Measurements from ENCODE around the gene FOSB.

FOSB gene

DNA sequence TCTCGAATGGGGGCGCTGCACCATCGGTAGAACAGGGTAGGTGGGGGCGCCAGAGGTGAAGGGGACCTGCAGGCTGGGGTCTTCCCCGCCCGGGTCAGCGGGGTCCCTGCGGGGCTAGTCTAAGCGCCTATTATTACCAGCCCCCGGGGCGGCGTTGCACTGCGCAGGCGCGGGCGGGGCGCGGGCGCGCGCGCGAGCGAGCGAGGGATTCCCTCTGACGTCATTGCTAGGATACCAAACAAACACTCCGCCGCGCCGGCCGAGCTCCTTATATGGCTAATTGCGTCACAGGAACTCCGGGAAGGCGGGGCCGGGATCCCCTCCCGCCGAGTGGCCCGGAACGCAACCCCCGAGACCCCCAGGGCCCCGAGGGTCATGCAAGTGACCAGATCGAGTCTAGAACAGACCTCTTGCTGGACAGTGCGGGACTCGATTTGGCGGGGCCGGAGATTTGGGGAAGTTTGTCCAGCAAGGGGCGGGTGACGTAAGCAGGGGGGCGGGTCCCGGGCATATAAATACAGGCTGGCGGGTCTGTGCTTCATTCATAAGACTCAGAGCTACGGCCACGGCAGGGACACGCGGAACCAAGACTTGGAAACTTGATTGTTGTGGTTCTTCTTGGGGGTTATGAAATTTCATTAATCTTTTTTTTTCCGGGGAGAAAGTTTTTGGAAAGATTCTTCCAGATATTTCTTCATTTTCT is at the start of gene FOSB:
FOSB (plus strand) TSS at position 541 of the 703 bp plus-strand sequence. CDS start 591 bp downstream, outside the sequence.
- TF ChIP-seq TCF12 (IDR thresholded peaks at IDR 0.05; ENCODE audit: low read depth) (peak; percentile 72), CREB1 (IDR thresholded peaks at IDR 0.05; ENCODE audit: low read depth) (peak; percentile 95), EP300 (IDR thresholded peaks at IDR 0.05; ENCODE audit: borderline replicate concordance) (no peak), EGR1 (IDR thresholded peaks at IDR 0.05) (no peak), NFIC (IDR thresholded peaks at IDR 0.05) (no peak), CEBPB (IDR thresholded peaks at IDR 0.05) (peak; percentile 9; the same call in 1 of the 2 replicates), YY1 (IDR thresholded peaks at IDR 0.05; ENCODE audit: low read depth) (no peak), TAF1 (IDR thresholded peaks at IDR 0.05; ENCODE audit: low read depth) (peak; percentile 65; the same call in 1 of the 2 replicates), RAD21 (IDR thresholded peaks at IDR 0.05; ENCODE audit: low read depth) (no peak), ZBTB7A (IDR thresholded peaks at IDR 0.05; ENCODE audit: low read depth) (peak; percentile 72), TEAD4 (IDR thresholded peaks at IDR 0.05) (peak; percentile 57), FOXM1 (IDR thresholded peaks at IDR 0.05; ENCODE audit: borderline replicate concordance, low read depth) (no peak)
- TF ChIP-seq, protein P1, sequence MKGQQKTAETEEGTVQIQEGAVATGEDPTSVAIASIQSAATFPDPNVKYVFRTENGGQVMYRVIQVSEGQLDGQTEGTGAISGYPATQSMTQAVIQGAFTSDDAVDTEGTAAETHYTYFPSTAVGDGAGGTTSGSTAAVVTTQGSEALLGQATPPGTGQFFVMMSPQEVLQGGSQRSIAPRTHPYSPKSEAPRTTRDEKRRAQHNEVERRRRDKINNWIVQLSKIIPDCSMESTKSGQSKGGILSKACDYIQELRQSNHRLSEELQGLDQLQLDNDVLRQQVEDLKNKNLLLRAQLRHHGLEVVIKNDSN (IDR thresholded peaks at IDR 0.05) = no peak
- TF ChIP-seq, protein P2, sequence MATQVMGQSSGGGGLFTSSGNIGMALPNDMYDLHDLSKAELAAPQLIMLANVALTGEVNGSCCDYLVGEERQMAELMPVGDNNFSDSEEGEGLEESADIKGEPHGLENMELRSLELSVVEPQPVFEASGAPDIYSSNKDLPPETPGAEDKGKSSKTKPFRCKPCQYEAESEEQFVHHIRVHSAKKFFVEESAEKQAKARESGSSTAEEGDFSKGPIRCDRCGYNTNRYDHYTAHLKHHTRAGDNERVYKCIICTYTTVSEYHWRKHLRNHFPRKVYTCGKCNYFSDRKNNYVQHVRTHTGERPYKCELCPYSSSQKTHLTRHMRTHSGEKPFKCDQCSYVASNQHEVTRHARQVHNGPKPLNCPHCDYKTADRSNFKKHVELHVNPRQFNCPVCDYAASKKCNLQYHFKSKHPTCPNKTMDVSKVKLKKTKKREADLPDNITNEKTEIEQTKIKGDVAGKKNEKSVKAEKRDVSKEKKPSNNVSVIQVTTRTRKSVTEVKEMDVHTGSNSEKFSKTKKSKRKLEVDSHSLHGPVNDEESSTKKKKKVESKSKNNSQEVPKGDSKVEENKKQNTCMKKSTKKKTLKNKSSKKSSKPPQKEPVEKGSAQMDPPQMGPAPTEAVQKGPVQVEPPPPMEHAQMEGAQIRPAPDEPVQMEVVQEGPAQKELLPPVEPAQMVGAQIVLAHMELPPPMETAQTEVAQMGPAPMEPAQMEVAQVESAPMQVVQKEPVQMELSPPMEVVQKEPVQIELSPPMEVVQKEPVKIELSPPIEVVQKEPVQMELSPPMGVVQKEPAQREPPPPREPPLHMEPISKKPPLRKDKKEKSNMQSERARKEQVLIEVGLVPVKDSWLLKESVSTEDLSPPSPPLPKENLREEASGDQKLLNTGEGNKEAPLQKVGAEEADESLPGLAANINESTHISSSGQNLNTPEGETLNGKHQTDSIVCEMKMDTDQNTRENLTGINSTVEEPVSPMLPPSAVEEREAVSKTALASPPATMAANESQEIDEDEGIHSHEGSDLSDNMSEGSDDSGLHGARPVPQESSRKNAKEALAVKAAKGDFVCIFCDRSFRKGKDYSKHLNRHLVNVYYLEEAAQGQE (IDR thresholded peaks at IDR 0.05; ENCODE audit: low read depth) = no peak
- TF ChIP-seq, protein P3, sequence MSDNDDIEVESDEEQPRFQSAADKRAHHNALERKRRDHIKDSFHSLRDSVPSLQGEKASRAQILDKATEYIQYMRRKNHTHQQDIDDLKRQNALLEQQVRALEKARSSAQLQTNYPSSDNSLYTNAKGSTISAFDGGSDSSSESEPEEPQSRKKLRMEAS (IDR thresholded peaks at IDR 0.05) = peak; percentile 32; the same call in 1 of the 2 replicates

DNA sequence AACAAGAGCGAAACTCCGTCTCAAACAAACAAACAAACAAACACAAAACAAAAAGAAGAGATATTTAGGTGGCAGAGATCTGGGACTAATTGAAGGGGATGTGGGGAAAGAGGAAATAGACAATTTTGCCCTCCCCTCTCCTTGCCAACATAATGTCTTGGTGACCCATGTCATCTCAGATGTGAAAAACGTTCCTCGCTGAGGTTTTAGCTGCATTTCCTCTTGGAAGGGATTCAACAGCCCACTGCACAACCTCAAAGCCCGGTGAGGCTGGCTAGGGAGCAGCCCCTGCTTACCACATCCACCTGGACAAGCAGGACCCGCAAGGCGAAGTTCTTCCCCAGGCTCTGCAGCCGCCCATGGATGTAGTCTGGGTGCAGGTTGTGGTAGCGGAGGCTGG is 49.0 kb upstream of the FOSB start:
- no peak for TF ChIP-seq CEBPB (IDR thresholded peaks at IDR 0.05)
- no peak for TF ChIP-seq NFIC (IDR thresholded peaks at IDR 0.05)
- TF ChIP-seq TCF12 (IDR thresholded peaks at IDR 0.05; ENCODE audit: low read depth) = no peak
- no peak for TF ChIP-seq YY1 (IDR thresholded peaks at IDR 0.05; ENCODE audit: low read depth)
- no peak for TF ChIP-seq EP300 (IDR thresholded peaks at IDR 0.05; ENCODE audit: borderline replicate concordance)
- TF ChIP-seq, protein P1 (IDR thresholded peaks at IDR 0.05) = no peak
- TF ChIP-seq TAF1 (IDR thresholded peaks at IDR 0.05; ENCODE audit: low read depth) = no peak
- TF ChIP-seq, protein P2 (IDR thresholded peaks at IDR 0.05; ENCODE audit: low read depth) = no peak
- TF ChIP-seq EGR1 (IDR thresholded peaks at IDR 0.05) = no peak
- TF ChIP-seq TEAD4 (IDR thresholded peaks at IDR 0.05) = no peak

DNA sequence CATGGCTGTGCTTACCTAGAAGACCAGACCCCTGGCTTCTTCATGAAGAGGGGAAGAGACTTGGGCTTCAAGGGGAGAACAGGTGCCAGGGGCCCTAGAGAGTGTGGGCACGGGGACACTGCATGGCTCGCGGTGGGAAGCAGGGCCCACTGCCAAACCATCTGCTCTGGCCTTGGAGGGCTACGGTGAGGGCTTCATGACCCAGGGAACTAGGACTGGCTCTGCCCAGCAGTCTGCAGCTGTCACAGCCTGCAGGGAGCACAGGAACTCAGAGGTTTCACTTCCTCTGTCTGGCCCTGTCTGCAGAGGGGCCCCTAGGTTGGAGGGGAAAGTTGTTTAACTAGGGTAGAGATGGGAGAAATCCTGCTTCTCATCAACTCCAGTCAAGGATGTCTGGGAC is 48.4 kb upstream of the FOSB start:
- TF ChIP-seq TCF12 (IDR thresholded peaks at IDR 0.05; ENCODE audit: low read depth) (no peak), NFIC (IDR thresholded peaks at IDR 0.05) (no peak), ZBTB7A (IDR thresholded peaks at IDR 0.05; ENCODE audit: low read depth) (no peak)

DNA sequence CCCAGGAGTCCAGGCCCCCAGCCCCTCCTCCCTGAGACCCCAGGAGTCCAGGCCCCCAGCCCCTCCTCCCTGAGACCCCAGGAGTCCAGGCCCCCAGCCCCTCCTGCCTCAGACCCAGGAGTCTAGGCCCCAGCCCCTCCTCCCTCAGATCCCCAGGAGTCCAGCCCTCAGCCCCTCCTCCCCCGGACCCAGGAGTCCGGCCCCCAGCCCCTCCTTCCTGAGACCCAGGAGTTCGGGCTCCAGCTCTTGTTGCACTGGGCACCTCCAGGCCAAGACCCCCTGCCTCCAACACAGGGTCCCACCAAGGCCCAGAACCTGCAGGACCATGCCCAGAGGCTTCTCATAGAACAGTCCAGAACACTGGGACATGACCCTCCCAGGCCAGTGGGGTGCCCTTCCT is 47.9 kb upstream of the FOSB start:
- TF ChIP-seq NFIC (IDR thresholded peaks at IDR 0.05) = no peak
- no peak for TF ChIP-seq EP300 (IDR thresholded peaks at IDR 0.05; ENCODE audit: borderline replicate concordance)

DNA sequence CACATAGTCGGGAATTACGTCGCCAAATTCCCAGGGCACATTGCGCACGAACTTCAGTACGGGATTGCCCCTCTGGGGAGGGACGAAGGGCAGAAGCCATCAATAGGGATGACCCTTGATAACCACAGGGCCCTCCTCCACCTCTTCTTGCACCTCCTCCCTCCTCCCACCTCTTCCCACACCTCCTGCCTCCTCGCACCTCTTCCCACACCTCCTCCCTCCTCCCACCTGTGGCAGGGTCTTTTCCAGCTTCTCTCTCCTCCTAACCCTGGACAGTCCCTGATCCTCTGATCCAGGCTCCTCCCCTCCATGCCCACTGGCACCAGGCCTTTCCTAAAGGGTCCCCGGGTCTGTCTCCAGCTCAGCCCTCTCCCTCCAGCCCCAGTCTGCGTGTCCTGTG is 47.4 kb upstream of the FOSB start:
- TF ChIP-seq EP300 (IDR thresholded peaks at IDR 0.05; ENCODE audit: borderline replicate concordance) = no peak
- no peak for TF ChIP-seq TAF1 (IDR thresholded peaks at IDR 0.05; ENCODE audit: low read depth)
- TF ChIP-seq YY1 (IDR thresholded peaks at IDR 0.05; ENCODE audit: low read depth) = no peak
- no peak for TF ChIP-seq RAD21 (IDR thresholded peaks at IDR 0.05; ENCODE audit: low read depth)
- TF ChIP-seq, protein P1 (IDR thresholded peaks at IDR 0.05) = no peak
- TF ChIP-seq FOXM1 (IDR thresholded peaks at IDR 0.05; ENCODE audit: borderline replicate concordance, low read depth) = no peak
- no peak for TF ChIP-seq EGR1 (IDR thresholded peaks at IDR 0.05)

DNA sequence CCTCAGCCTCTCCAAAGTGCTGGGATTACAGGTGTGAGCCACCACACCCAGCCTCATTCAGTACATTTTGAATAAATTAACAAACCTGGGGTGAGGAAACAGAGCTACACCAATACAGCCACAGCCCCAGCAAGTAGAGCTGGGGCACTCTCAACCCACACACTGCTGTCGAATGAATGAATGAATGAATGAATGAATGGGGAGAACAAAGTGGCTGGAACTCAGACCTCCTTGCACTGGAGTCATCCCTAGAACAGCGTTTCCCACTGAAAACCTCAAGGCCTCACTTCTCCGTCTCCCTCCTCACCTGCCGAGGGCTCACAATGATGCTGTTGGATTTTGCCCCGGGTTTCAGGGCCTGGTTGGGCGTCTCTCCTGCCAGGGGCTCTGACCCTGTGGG is 46.9 kb upstream of the FOSB start:
- TF ChIP-seq CEBPB (IDR thresholded peaks at IDR 0.05) (no peak), ZBTB7A (IDR thresholded peaks at IDR 0.05; ENCODE audit: low read depth) (no peak), EGR1 (IDR thresholded peaks at IDR 0.05) (no peak), YY1 (IDR thresholded peaks at IDR 0.05; ENCODE audit: low read depth) (no peak), RAD21 (IDR thresholded peaks at IDR 0.05; ENCODE audit: low read depth) (no peak)
